Transverse colon (tissue), 3 donors: Measurements from ENCODE around the gene SLC11A1.

ENCODE experiments used
- CTCF ChIP-seq, 5 experiments: fragments of 200-600 bp in 3 of 5; fragments of 450-650 bp in 2 of 5; sonication (generic) in 3 of 5; IDR thresholded peaks; 1 replicate in 2 of 5; 2 replicates in 3 of 5; pipeline ENCODE4 v1.5.1; 2016 to 2017; ENCODE audit warnings: antibody characterized with exemption in 5 of 5, inconsistent platforms in 3 of 5, mild to moderate bottlenecking in 2 of 5, moderate library complexity in 1 of 5
- POLR2A ChIP-seq: fragments of 450-650 bp; IDR thresholded peaks from one replicate; pipeline ENCODE4 v1.6.1; 2016; ENCODE audit warnings: antibody characterized with exemption, mild to moderate bottlenecking, moderate library complexity

- no peak for TF ChIP-seq CTCF (IDR thresholded peaks at IDR 0.05)
- TF ChIP-seq POLR2A: no peak
Measured at GRCh38 chr2:218371983-218372350, 10.1 kb upstream of the SLC11A1 start.
